ENCODE measurements around the gene OR5C1. TPM values are rescaled to one million over a fixed set of nuclear protein-coding genes. Genes with fewer than 3 reads are reported as not detected.
A peak's percentile ranks its signal among the peaks of the same experiment; 100 is the strongest.

OR5C1 gene
- total RNA-seq, 1 donor from 2014 or later, result not detected

DNA sequence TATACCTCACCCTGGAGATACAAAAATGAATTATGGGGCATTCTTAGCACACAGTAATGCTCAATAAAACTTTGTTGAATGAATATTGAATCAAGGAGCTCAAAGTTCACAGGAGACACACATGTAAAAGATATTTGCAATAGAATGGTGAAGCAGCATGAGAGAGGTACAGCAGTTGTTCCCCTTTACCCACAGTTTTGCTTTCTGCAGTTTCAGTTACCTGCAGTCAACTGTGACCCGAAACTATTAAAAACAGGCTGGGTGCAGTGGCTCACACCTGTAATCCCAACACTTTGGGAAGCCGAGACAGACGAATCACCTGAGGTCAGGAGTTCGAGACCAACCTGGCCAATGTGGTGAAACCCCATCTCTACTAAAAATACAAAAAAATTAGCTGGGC lies 2.4 kb upstream of the OR5C1 start:
- Mint-ChIP-seq H3K36me3 (ENCODE audit: unreplicated experiment) (no peaks in the 10 kb centered on the region), H3K27ac (ENCODE audit: unreplicated experiment) (no peak overlapping the region), H3K4me3 (ENCODE audit: unreplicated experiment) (no peak overlapping the region)

DNA sequence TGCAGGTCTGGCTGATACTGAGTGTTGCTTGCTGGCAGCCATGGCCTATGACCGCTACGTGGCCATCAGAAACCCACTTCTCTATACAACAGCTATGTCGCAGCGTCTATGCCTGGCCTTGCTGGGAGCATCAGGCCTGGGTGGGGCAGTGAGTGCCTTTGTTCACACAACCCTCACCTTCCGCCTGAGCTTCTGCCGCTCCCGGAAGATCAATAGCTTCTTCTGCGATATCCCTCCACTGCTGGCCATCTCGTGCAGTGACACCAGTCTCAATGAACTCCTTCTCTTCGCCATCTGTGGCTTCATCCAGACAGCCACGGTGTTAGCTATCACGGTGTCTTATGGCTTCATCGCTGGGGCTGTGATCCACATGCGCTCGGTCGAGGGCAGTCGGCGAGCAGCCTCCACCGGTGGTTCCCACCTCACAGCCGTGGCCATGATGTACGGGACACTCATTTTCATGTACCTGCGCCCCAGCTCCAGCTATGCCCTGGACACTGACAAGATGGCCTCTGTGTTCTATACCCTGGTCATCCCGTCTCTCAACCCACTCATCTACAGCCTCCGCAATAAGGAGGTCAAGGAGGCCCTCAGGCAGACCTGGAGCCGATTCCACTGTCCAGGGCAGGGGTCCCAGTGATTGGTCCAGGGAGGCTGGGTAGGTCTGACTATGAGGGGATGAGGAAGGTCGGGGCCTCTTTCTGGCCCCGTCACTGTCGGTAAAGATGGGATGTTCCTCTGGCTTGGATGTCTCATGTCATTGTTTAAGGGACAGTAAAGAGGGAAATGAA lies 718 bp downstream of the OR5C1 start:
- DNase-seq (ENCODE audit: extremely low spot score, unreplicated experiment), result peak; percentile 82
- Mint-ChIP-seq H3K9me3 (ENCODE audit: unreplicated experiment) (peaks cover 6% of the 10 kb centered on the region), H3K27me3 (ENCODE audit: unreplicated experiment) (peaks cover 17% of the 10 kb centered on the region), H3K4me1 (ENCODE audit: unreplicated experiment) (no peaks in the 10 kb centered on the region), H3K36me3 (ENCODE audit: unreplicated experiment) (no peaks in the 10 kb centered on the region), H3K4me3 (ENCODE audit: unreplicated experiment) (no peak overlapping the region), H3K27ac (ENCODE audit: unreplicated experiment) (no peak overlapping the region)
- TF ChIP-seq, protein P1, sequence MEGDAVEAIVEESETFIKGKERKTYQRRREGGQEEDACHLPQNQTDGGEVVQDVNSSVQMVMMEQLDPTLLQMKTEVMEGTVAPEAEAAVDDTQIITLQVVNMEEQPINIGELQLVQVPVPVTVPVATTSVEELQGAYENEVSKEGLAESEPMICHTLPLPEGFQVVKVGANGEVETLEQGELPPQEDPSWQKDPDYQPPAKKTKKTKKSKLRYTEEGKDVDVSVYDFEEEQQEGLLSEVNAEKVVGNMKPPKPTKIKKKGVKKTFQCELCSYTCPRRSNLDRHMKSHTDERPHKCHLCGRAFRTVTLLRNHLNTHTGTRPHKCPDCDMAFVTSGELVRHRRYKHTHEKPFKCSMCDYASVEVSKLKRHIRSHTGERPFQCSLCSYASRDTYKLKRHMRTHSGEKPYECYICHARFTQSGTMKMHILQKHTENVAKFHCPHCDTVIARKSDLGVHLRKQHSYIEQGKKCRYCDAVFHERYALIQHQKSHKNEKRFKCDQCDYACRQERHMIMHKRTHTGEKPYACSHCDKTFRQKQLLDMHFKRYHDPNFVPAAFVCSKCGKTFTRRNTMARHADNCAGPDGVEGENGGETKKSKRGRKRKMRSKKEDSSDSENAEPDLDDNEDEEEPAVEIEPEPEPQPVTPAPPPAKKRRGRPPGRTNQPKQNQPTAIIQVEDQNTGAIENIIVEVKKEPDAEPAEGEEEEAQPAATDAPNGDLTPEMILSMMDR (IDR thresholded peaks at IDR 0.05), result no peak

More for the DNA sequence above, 2.4 kb upstream of the OR5C1 start:
- H3K27me3 Mint-ChIP-seq (ENCODE audit: unreplicated experiment), result peaks cover 18% of the 10 kb centered on the region
- no peaks in the 10 kb centered on the region for H3K9me3 Mint-ChIP-seq (ENCODE audit: unreplicated experiment)
- TF ChIP-seq, protein P1 (IDR thresholded peaks at IDR 0.05), result no peak
- peak; percentile 34 for DNase-seq (ENCODE audit: extremely low spot score, unreplicated experiment)
- H3K4me1 Mint-ChIP-seq (ENCODE audit: unreplicated experiment), result no peaks in the 10 kb centered on the region

DNA sequence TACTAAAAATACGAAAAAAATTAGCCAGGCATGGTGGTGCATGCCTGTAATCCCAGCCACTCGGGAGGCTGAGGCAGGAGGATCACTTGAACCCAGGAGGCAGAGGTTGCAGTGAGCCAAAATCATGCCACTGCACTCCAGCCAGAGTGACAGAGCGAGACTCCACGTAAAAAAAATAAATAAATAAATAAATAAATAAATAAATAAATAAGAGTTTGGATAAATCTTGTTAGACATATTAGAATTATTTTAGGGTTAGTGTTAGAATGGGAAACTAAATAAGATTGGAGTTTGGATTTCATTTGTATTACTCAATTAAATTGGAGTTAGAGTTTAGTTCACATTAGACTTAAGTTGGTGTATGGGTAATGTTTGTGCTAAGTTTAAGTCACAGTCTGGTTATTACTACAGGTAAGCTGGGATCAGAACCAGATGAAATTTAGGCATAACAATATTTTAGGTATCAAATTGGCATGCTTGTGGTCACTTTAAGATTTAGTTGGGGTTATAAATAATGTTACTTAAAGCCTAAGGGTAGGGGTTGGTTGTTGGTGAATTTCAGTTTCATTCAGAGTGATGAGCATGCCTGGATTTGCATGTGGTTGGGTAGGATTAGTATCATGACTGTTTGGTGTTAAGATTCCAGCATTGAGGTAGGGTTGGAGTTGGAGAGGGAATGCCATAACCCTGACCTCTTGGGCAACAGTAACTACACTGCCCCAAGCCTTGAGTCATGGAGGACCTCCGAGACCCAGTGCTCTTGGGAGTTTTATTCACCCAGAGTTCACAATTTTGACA lies 3.3 kb downstream of the OR5C1 start:
- peak; percentile 10 for DNase-seq (ENCODE audit: extremely low spot score, unreplicated experiment)
- peaks cover 20% of the 10 kb centered on the region for H3K27me3 Mint-ChIP-seq (ENCODE audit: unreplicated experiment)
- peaks cover 6% of the 10 kb centered on the region for H3K9me3 Mint-ChIP-seq (ENCODE audit: unreplicated experiment)
- H3K27ac Mint-ChIP-seq (ENCODE audit: unreplicated experiment), result no peak overlapping the region
- TF ChIP-seq, protein P1 (IDR thresholded peaks at IDR 0.05), result no peak
- no peaks in the 10 kb centered on the region for H3K36me3 Mint-ChIP-seq (ENCODE audit: unreplicated experiment)
- no peak overlapping the region for H3K4me3 Mint-ChIP-seq (ENCODE audit: unreplicated experiment)
- H3K4me1 Mint-ChIP-seq (ENCODE audit: unreplicated experiment), result no peaks in the 10 kb centered on the region

DNA sequence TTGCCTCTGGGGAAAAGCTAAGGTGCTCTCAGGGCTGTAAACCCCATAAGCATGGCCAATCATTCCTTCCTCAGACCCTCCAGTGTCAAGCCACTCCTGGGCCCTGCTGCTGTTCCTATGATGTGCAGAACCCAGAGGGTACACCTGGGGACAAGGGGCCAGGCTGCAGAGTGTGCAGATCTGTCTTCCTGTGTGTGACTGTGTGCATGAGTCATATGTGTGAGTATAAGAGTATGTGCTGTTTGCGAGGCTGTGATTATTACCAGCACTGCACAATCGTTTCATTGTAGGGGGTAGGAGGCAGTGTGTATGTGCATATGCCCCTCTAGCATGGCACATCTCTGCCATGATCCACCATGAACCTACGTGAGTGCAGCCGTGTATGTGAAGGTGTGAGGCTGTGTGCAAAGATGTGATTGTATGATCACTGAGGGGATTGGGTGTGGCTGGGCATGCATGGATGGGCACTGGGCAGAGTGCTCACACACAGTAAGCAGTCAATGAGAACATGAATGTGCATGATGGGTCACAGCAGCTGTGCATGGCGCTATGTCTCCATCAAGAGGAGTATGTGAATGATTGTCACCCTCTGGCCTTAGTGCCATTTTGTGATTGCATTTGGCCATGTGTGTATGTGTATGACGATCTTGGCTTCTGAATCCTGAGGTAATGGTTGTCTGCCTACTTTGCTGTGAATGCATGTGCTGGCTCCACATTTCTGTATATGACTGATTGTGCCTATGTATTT lies 8.8 kb downstream of the OR5C1 start:
- no peak overlapping the region for H3K4me3 Mint-ChIP-seq (ENCODE audit: unreplicated experiment)
- no peaks in the 10 kb centered on the region for H3K4me1 Mint-ChIP-seq (ENCODE audit: unreplicated experiment)
- H3K9me3 Mint-ChIP-seq (ENCODE audit: unreplicated experiment), result peaks cover 6% of the 10 kb centered on the region
- peaks cover 30% of the 10 kb centered on the region for H3K27me3 Mint-ChIP-seq (ENCODE audit: unreplicated experiment)
- H3K36me3 Mint-ChIP-seq (ENCODE audit: unreplicated experiment), result no peaks in the 10 kb centered on the region
- TF ChIP-seq, protein P1 (IDR thresholded peaks at IDR 0.05), result no peak
- no peak overlapping the region for H3K27ac Mint-ChIP-seq (ENCODE audit: unreplicated experiment)
- peak; percentile 57 for DNase-seq (ENCODE audit: extremely low spot score, unreplicated experiment)

Data from osteocyte (in vitro differentiated cells).